Kidney epithelial cell (primary cell): ENCODE results near the gene DCLRE1B. TPM values are rescaled to one million over a fixed set of nuclear protein-coding genes. Genes with fewer than 3 reads are reported as not detected.

ENCODE experiments used
- DNase-seq: peaks from one replicate; pipeline ENCODE4 v3.0.0-alpha.2; 2010; ENCODE audit warnings: low read depth
- H3K27me3 ChIP-seq: 2 replicates; pipeline ENCODE4 v1.6.0; 2011; ENCODE audit warnings: low read length; ENCODE audit not compliant: control insufficient read depth, insufficient read depth
- H3K36me3 ChIP-seq: 2 replicates; pipeline ENCODE4 v1.5.1; 2011; ENCODE audit warnings: low read length; ENCODE audit not compliant: control insufficient read depth, insufficient read depth
- H3K4me3 ChIP-seq: 2 replicates; pipeline ENCODE4 v1.5.1; 2011; ENCODE audit warnings: low read depth, mild to moderate bottlenecking, control low read depth, low read length
- total RNA-seq: library from RNA; depleted of rRNA; stranded (reverse); fragments of >200 nt; gene quantifications from 2 replicates; pipeline ENCODE4 v1.2.3, GENCODE V29; 2015
- TF ChIP-seq, protein P1 (sequence below): IDR thresholded peaks from 2 replicates; pipeline ENCODE4 v1.5.1; 2011; ENCODE audit warnings: mild to moderate bottlenecking, moderate library complexity, low read length, control low read depth, inconsistent platforms; ENCODE audit not compliant: insufficient read depth, poor library complexity, severe bottlenecking

DCLRE1B gene
- total RNA-seq, 1 donor from 2014 or later, result 7.5 TPM

DNA sequence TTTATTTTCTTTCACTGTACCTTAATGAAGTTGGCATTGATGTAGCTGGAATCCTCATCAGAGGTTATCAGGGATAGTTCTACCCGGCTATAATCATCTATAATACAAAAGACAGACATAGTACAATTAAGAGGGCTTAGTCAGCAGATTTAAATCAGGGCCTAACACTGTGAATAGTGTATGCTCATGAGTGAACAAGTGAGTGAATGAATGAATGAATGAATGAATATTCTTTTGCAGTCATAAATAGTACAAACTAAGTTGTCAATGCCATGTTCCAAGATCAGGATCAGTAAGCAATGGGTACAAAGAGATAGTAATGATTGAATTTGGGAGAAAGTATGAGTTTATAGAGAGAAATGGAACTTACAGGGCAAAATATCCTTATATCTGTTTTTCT is 46.1 kb upstream of the DCLRE1B start:
- no peak for DNase-seq
- no peaks in the 10 kb centered on the region for H3K36me3 ChIP-seq
- no peaks in the 10 kb centered on the region for H3K27me3 ChIP-seq
- TF ChIP-seq, protein P1, sequence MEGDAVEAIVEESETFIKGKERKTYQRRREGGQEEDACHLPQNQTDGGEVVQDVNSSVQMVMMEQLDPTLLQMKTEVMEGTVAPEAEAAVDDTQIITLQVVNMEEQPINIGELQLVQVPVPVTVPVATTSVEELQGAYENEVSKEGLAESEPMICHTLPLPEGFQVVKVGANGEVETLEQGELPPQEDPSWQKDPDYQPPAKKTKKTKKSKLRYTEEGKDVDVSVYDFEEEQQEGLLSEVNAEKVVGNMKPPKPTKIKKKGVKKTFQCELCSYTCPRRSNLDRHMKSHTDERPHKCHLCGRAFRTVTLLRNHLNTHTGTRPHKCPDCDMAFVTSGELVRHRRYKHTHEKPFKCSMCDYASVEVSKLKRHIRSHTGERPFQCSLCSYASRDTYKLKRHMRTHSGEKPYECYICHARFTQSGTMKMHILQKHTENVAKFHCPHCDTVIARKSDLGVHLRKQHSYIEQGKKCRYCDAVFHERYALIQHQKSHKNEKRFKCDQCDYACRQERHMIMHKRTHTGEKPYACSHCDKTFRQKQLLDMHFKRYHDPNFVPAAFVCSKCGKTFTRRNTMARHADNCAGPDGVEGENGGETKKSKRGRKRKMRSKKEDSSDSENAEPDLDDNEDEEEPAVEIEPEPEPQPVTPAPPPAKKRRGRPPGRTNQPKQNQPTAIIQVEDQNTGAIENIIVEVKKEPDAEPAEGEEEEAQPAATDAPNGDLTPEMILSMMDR, result no peak
- H3K4me3 ChIP-seq, result no peak overlapping the region

GRCh38 chr1:113859478-113860175 is 45.5 kb upstream of the DCLRE1B start:
- DNase-seq, result no peak
- H3K27me3 ChIP-seq, result no peaks in the 10 kb centered on the region
- no peaks in the 10 kb centered on the region for H3K36me3 ChIP-seq
- TF ChIP-seq, protein P1, result no peak
- H3K4me3 ChIP-seq, result no peak overlapping the region

DNA sequence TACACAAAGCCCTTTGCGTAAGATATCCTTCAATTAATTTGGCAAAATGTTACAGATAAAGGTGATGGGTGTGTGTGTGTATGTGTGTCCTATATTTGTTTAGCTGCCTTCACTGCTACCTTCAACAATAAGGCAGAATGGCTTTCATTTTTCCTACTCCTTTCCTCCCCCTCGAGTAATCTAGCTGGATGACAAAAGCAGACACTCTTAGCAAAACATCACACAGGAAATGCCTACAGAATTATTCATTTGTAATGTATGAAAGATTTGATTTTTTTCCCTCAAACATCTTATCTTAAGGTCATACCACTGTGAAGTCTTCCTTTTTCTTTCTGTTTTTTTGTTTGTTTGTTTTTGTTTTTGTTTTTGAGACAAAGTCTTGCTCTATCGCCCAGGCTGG is 44.2 kb upstream of the DCLRE1B start:
- no peaks in the 10 kb centered on the region for H3K27me3 ChIP-seq
- TF ChIP-seq, protein P1, result no peak
- DNase-seq, result no peak
- H3K36me3 ChIP-seq, result no peaks in the 10 kb centered on the region
- H3K4me3 ChIP-seq, result no peak overlapping the region

DNA sequence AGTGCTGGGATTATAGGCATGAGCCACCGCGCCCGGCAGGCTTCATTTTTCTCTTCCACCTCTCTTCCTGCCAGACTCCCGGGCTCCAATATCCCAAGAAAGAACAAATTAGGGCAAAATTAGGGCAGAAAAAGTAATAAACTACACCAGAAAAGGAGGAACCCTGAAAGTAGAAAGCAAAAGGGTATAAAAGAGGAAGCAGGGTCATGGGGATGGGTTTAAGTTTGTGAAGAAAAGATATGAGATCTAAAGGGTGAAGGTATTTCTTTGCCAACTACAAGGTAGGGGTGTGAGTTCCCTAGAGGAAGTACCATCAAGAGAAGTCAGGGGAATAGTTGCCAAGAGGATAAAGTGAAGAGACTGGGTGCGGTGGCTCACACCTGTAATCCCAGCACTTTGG is 43.5 kb upstream of the DCLRE1B start:
- TF ChIP-seq, protein P1, result no peak

DNA sequence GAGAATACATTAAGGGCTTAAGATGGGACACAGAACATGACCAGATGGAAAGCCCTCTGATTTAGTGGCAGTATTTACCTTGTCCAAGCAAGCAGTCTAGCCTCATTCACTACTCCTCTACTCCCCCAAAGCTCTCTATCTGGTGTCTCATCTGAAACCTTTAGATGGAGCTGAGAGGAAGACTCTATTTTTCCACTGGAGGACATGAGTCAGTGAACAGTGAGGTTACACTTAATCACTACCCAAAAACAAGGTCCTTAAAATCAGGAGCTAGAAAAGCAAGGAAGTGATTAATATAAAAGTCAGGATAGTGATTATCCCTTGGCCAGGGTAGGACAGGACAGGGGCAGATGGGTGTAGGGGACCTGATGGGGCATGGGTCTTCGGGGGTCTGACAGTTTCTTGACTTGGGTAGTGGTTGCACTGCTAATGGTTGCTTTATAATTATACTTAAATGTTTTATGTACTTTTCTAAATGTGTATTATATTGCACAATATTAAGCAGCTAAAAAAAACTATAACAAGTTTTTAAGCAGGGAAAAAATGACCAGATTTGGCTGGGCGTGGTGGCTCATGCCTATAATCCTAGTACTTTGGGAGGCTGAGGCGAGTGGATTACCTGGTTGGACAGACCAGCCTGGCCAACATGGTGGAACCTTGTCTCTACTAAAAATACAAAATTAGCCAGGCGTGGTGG is 36.6 kb upstream of the DCLRE1B start:
- Histone ChIP-seq H3K4me3 (no peak overlapping the region), H3K36me3 (no peaks in the 10 kb centered on the region), H3K27me3 (no peaks in the 10 kb centered on the region)
- TF ChIP-seq, protein P1, result no peak
- no peak for DNase-seq

More for the DNA sequence above, 43.5 kb upstream of the DCLRE1B start:
- H3K27me3 ChIP-seq, result no peaks in the 10 kb centered on the region
- DNase-seq, result no peak
- no peaks in the 10 kb centered on the region for H3K36me3 ChIP-seq
- H3K4me3 ChIP-seq, result no peak overlapping the region
